A549 (cell line): ENCODE data around the gene TMEM213.

Experiments used
- CTCF ChIP-seq: fragments of >200 bp; sonication (Bioruptor Twin); formaldehyde crosslinking; IDR thresholded peaks from 3 replicates; pipeline ENCODE4 v1.5.1; 2016
- POLR2A ChIP-seq: IDR thresholded peaks from 2 replicates; pipeline ENCODE4 v1.6.1; 2012; ENCODE audit warnings: mild to moderate bottlenecking, low read length

GRCh38 chr7:138753150-138753518 is 44.7 kb upstream of the TMEM213 start:
- TF ChIP-seq CTCF: no peak
- no peak for TF ChIP-seq POLR2A
